ENCODE measurements around the gene ITGA2B.
"Not testable (repeated sequence)": the region's sequence is repeated elsewhere in the genome, so short reads cannot be mapped to it uniquely, and the experiment has no call there.

Gene ITGA2B

GRCh38 chr17:44390250-44390870 is 911 bp upstream of the ITGA2B start:
- no peak for DNase-seq

DNA sequence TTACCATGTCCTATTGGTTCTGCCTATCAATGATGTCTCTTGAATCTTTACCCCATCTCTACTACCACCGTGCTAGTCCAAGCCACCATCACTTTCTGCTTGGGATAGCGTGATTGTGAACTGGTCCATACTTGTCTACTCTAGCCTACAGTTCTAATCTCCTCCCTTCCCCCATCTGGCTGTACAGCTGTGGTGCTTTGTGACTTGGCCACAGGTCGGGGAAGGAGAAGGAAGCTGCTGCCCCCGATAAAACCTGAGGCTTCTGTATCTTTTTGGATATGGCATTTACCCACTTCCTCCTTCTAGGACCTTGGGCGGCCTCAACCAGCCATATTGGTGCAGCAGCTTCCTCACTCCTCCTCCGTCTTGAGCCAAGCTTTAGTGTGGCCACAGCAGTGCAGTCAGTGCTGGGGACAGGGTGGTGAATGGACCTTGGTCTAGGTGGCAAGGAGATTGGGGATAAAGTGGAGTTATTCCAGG is 314 bp upstream of the ITGA2B start:
- DNase-seq, result no peak

GRCh38 chr17:44387804-44388203 is 1.6 kb downstream of the ITGA2B start:
- no peak for DNase-seq

DNA sequence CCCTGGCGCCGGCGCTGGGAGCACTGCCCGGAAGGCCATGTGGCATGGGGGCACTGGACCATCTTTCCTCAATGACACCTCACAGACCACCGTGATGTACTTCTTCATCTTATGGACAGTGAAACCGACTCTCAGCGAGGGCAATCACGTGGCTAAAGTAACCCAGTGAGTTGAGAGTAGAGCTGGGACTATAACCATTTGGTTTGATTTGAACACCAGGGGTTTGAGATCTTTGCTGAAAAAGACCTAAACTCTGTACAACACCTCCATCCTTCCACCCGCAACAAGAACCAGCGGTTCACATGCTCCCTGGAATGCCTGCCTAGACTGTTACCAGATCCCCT is 3.3 kb downstream of the ITGA2B start:
- no peak for DNase-seq

- peak; percentile 92 for DNase-seq
Measured at GRCh38 chr17:44385287-44386181, 3.9 kb downstream of the ITGA2B start.

- no peak for DNase-seq
Measured at GRCh38 chr17:44384823-44385286, 4.6 kb downstream of the ITGA2B start.

GRCh38 chr17:44384281-44384822 is 5.1 kb downstream of the ITGA2B start:
- no peak for DNase-seq

DNA sequence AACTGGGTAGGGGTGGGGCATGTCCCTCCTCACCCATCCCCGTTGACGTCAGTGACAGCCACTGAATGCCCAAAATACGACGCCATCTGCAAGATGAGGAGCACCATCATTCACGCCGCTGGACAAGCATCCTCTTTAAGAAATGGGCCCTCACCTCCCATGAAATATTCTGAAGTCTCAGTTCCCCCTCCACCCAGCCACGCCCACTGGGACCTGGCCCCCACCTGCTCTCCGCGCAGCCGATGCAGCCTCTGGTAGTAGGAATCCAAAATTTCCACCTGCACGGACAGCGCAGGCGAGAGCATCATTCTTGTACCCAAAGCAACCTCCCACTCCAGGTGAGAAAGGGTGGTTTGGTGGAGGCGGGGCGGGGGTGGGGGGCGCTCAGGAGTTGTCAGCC is 5.6 kb downstream of the ITGA2B start:
- no peak for DNase-seq

- no peak for DNase-seq
Measured at GRCh38 chr17:44383363-44383762, 6.1 kb downstream of the ITGA2B start.

DNA sequence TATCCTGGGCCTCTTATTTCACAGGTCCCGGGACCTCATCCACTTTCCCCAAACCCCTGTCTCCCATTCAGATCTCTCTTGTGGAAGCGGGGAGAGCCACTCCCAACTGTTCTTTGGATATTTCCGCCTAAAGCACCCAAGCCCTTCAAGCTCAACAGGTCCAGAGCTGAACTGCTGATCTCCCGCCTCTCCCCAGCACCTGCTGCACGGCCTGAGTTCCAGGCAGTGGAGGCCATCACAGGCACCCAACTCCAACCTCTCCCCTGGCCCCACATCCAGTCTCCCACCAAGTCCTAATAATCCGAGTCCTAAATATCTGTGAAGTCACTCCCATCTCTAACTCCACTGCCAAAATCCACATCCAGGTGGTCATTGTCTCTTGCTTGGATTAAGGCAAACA is 6.5 kb downstream of the ITGA2B start:
- no peak for DNase-seq

- DNase-seq, result no peak
Measured at GRCh38 chr17:44381810-44382305, 7.6 kb downstream of the ITGA2B start.

DNA sequence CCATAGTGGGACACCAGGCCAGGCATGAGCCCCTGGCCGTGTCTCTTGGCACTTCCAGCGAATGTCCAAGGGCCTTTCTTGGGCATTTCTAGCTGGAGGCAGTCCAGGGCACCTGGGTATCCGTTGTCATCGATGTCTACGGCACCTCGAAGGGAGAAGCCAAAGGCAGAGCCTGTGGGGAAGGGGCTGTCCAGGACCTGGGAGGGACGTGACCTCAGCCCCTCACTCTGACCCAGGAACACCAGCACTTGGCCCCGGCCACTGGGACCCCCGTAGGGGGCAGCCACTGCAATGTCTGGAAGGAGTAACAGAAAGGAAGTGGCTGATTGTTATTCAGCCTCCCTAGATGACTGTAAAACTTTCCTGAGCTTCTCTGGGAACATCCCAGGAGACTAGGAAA is 8.7 kb downstream of the ITGA2B start:
- DNase-seq, result no peak

DNA sequence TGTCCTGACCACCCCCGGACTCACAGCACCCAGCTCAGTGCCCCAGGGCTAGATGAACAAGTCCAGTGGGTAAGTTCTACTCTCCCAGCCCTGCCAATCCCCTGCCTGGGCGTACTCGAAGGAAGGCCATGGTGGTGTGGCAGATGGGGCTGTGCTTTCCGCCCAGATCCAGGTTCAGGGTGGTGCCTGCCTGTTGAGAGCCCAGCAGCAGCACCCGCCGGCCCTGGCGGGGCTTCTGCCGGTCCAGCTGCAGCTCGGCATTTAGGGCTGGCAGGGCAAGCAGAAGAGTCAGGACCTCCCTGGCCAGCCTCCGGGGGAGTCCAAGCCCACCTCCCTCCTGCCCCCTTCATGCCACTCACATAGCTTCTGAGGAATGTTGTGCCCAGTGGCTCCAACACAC is 9.6 kb downstream of the ITGA2B start:
- no peak for DNase-seq

DNA sequence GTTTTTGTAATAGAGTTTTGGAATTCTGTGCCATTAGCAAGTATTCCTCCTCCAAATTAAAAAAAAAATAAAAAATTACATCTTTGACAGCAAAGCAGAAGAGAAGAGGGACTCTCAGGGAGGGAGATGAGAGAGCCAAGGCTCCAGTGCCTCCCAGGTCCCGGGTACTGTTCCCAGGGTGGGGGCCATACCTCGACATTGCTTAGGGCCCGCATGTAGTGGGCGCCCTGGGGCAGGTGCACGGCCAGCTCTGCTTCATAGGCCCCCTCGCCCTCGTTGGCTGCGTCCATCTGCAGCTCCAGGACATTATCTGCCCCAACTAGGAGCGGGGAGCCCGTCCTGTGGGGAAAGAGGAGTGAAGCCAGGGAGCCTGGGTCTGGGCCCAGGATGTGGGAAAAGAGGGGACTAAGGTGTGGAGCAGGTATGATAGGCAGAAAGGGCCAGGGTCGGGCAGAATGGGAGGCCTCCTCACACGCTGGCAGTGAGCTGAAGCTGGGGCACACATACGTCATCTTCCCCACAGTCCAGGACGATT is 11.2 kb downstream of the ITGA2B start:
- no peak for DNase-seq

- no peak for DNase-seq
Measured at GRCh38 chr17:44376779-44377178, 12.7 kb downstream of the ITGA2B start.

- peak; percentile 58 for DNase-seq
Measured at GRCh38 chr17:44376124-44376523, 13.3 kb downstream of the ITGA2B start.

- DNase-seq, result no peak
Measured at GRCh38 chr17:44375196-44376017, 14.0 kb downstream of the ITGA2B start.

GRCh38 chr17:44374306-44375195 is 14.9 kb downstream of the ITGA2B start:
- peak; percentile 28 for DNase-seq

GRCh38 chr17:44372036-44372435 is 17.4 kb downstream of the ITGA2B start:
- DNase-seq, result no peak

- DNase-seq, result not testable (repeated sequence)
Measured at GRCh38 chr17:44369414-44370023, 19.9 kb downstream of the ITGA2B start.
